ENCODE data around the gene LAMA3.

Gene LAMA3

GRCh38 chr18:23920054-23920453, 230.8 kb downstream of the LAMA3 start (continued):
- TF ChIP-seq ZNF426 (tag by site-specific recombination; IDR thresholded peaks at IDR 0.05) (no peak), ZNF19 (tag by site-specific recombination; IDR thresholded peaks at IDR 0.05; ENCODE audit: low read depth) (no peak), GLI4 (tag by site-specific recombination; IDR thresholded peaks at IDR 0.05) (no peak), SP2 (tag by site-specific recombination; IDR thresholded peaks at IDR 0.05) (no peak), ZNF324 (tag by site-specific recombination; IDR thresholded peaks at IDR 0.05) (no peak)

- no peaks in the 10 kb centered on the region for H3K9me3 ChIP-seq (ENCODE audit: control insufficient read depth, insufficient read depth, low read depth, low read length)
- H3K36me3 ChIP-seq (ENCODE audit: control insufficient read depth in 2 of 2, insufficient read depth in 1 of 2, low read length in 2 of 2): peaks cover 5 to 28% of the 10 kb centered on the region in 2 experiments; a peak in 2 of 3 replicates
- ChIA-PET POLR2A (no interaction called here), CTCF (interaction anchor here (0.6 kb wide), 3 partner anchors 76 to 1413 kb away, joined by 3 to 5 read pairs (median 4); no protein-coding TSS in a partner anchor)
- H3K27ac ChIP-seq (ENCODE audit: extremely low read depth, low read depth, low read length): no peak overlapping the region
- H3K4me3 ChIP-seq (ENCODE audit: low read depth, low read length): no peak overlapping the region
- TF ChIP-seq ZNF658 (tag by site-specific recombination; IDR thresholded peaks at IDR 0.05) (no peak), ZNF510 (tag by site-specific recombination; IDR thresholded peaks at IDR 0.05; ENCODE audit: insufficient replicate concordance) (no peak), ZFP3 (tag by site-specific recombination; IDR thresholded peaks at IDR 0.05; ENCODE audit: low read depth) (peak; percentile 26; the same call in 1 of the 2 replicates), ZNF133 (tag by site-specific recombination; IDR thresholded peaks at IDR 0.05) (no peak), GLIS1 (tag by site-specific recombination; IDR thresholded peaks at IDR 0.05) (peak; percentile 31; the same call in 1 of the 2 replicates), ZNF169 (tag by site-specific recombination; IDR thresholded peaks at IDR 0.05) (no peak)
- TF ChIP-seq, protein P1, sequence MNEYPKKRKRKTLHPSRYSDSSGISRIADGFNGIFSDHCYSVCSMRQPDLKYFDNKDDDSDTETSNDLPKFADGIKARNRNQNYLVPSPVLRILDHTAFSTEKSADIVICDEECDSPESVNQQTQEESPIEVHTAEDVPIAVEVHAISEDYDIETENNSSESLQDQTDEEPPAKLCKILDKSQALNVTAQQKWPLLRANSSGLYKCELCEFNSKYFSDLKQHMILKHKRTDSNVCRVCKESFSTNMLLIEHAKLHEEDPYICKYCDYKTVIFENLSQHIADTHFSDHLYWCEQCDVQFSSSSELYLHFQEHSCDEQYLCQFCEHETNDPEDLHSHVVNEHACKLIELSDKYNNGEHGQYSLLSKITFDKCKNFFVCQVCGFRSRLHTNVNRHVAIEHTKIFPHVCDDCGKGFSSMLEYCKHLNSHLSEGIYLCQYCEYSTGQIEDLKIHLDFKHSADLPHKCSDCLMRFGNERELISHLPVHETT (tag by site-specific recombination; IDR thresholded peaks at IDR 0.05): no peak
- TF ChIP-seq, protein P2, sequence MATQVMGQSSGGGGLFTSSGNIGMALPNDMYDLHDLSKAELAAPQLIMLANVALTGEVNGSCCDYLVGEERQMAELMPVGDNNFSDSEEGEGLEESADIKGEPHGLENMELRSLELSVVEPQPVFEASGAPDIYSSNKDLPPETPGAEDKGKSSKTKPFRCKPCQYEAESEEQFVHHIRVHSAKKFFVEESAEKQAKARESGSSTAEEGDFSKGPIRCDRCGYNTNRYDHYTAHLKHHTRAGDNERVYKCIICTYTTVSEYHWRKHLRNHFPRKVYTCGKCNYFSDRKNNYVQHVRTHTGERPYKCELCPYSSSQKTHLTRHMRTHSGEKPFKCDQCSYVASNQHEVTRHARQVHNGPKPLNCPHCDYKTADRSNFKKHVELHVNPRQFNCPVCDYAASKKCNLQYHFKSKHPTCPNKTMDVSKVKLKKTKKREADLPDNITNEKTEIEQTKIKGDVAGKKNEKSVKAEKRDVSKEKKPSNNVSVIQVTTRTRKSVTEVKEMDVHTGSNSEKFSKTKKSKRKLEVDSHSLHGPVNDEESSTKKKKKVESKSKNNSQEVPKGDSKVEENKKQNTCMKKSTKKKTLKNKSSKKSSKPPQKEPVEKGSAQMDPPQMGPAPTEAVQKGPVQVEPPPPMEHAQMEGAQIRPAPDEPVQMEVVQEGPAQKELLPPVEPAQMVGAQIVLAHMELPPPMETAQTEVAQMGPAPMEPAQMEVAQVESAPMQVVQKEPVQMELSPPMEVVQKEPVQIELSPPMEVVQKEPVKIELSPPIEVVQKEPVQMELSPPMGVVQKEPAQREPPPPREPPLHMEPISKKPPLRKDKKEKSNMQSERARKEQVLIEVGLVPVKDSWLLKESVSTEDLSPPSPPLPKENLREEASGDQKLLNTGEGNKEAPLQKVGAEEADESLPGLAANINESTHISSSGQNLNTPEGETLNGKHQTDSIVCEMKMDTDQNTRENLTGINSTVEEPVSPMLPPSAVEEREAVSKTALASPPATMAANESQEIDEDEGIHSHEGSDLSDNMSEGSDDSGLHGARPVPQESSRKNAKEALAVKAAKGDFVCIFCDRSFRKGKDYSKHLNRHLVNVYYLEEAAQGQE (tag by site-specific recombination; IDR thresholded peaks at IDR 0.05): no peak
- H3K4me1 ChIP-seq (ENCODE audit: control insufficient read depth, insufficient read depth, low read length): no peaks in the 10 kb centered on the region
These were observed 232.5 kb downstream of the LAMA3 start for GRCh38 chr18:23921716-23922285.

DNA sequence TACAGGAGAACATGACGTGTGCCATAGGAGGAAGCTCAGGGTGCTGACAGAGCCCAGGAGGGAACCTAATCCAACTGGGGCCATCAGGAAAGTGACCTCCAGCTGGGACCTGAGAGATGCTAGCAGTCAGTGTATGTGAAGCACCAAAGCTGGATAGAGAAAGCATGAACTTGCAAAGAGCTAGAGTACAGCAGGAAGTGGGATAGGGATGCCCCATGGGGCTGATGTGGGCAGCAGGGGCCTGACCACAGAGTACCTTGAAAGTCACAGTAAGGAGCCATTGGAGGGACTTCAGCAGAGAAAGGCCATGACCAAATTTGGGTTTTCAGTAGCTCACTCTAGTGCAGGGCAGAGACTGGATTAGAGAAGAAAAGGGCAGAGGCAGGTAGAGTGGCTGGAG, 233.7 kb downstream of the LAMA3 start:
- Histone ChIP-seq H3K27ac (ENCODE audit: extremely low read depth, low read depth, low read length) (no peak overlapping the region), H3K4me3 (ENCODE audit: low read depth, low read length) (no peak overlapping the region), H3K4me1 (ENCODE audit: control insufficient read depth, insufficient read depth, low read length) (no peaks in the 10 kb centered on the region), H3K36me3 (ENCODE audit: control insufficient read depth in 2 of 2, insufficient read depth in 1 of 2, low read length in 2 of 2) (peaks cover 0 to 24% of the 10 kb centered on the region in 2 experiments; a peak in 1 of 3 replicates), H3K9me3 (ENCODE audit: control insufficient read depth, insufficient read depth, low read depth, low read length) (no peaks in the 10 kb centered on the region)
- ChIA-PET CTCF (interaction anchor here (1.2 kb wide), 1 partner anchor 10 kb away, joined by 3 read pairs; no protein-coding TSS in a partner anchor), POLR2A (no interaction called here)
- TF ChIP-seq KLF9 (tag by site-specific recombination; IDR thresholded peaks at IDR 0.05; ENCODE audit: low read depth) (no peak), ZIC2 (tag by site-specific recombination; IDR thresholded peaks at IDR 0.05) (peak; percentile 88)

DNA sequence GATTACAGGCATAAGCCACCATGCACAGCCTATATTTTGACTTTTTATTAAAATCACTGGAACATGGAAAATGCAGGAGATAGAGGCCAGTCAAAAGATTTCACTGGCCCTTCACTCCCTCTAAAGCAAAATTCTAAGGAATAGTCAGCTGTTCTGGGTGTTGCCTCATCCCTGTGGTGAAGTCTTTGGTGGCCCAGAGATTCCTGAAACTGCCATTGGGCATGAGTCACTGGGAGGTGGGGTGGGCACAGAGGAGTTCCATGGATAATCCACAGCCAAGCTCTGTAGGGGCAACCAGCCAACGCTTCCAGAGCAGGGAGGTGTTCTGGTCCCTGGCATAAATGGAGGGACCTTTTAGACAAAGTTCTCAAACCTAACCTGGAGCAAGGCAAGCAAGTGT, 235.6 kb downstream of the LAMA3 start:
- ChIA-PET POLR2A (no interaction called here), CTCF (interaction anchor here (0.7 to 1.2 kb wide), 3 partner anchors 51 to 142 kb away, joined by 3 to 5 read pairs (median 3); no protein-coding TSS in a partner anchor)
- H3K4me1 ChIP-seq (ENCODE audit: control insufficient read depth, insufficient read depth, low read length): no peaks in the 10 kb centered on the region
- peaks cover 0 to 39% of the 10 kb centered on the region in 2 experiments; a peak in 2 of 3 replicates for H3K36me3 ChIP-seq (ENCODE audit: control insufficient read depth in 2 of 2, insufficient read depth in 1 of 2, low read length in 2 of 2)
- H3K27ac ChIP-seq (ENCODE audit: extremely low read depth, low read depth, low read length): no peak overlapping the region
- no peak overlapping the region for H3K4me3 ChIP-seq (ENCODE audit: low read depth, low read length)
- TF ChIP-seq ZNF248 (tag by site-specific recombination; IDR thresholded peaks at IDR 0.05) (no peak), PRDM4 (tag by site-specific recombination; IDR thresholded peaks at IDR 0.05) (peak; percentile 49), ZFP3 (tag by site-specific recombination; IDR thresholded peaks at IDR 0.05; ENCODE audit: low read depth) (no peak)
- no peaks in the 10 kb centered on the region for H3K9me3 ChIP-seq (ENCODE audit: control insufficient read depth, insufficient read depth, low read depth, low read length)
